HepG2 (cell line): Measurements from ENCODE around the gene MRPS34. TPM values are rescaled to one million over a fixed set of nuclear protein-coding genes. Genes with fewer than 3 reads are reported as not detected.
A peak's percentile ranks its signal among the peaks of the same experiment; 100 is the strongest.

ENCODE experiments used
- FOXA1 ChIP-seq, 2 experiments: fragments of 450-650 bp in 1 of 2; sonication (generic) in 1 of 2; formaldehyde crosslinking in 1 of 2; IDR thresholded peaks; 2 replicates each; pipeline versions ENCODE4 v1.4.0 to v1.6.1; 2016 to 2020; ENCODE audit warnings: missing genetic modification reagents in 1 of 2
- FOXP1 ChIP-seq, 2 experiments: fragments of 450-650 bp in 1 of 2; IDR thresholded peaks; 2 replicates each; pipeline ENCODE4 v1.6.1; 2017 to 2018; ENCODE audit warnings: antibody characterized with exemption in 1 of 2
- KLF12 ChIP-seq: sonication (generic); formaldehyde crosslinking; IDR thresholded peaks from 2 replicates; pipeline ENCODE4 v1.4.0; 2020; ENCODE audit warnings: missing genetic modification reagents, borderline replicate concordance
- KMT2A ChIP-seq: sonication (generic); formaldehyde crosslinking; IDR thresholded peaks from 2 replicates; pipeline ENCODE4 v1.4.0; 2020; ENCODE audit warnings: missing genetic modification reagents
- MATR3 ChIP-seq: sonication (generic); formaldehyde crosslinking; IDR thresholded peaks from 2 replicates; pipeline ENCODE4 v1.4.0; 2020; ENCODE audit warnings: missing genetic modification reagents
- SOX13 ChIP-seq, 3 experiments: fragments of 450-650 bp in 1 of 3; sonication (generic) in 1 of 3; formaldehyde crosslinking in 1 of 3; IDR thresholded peaks in 2 of 3; conservative IDR thresholded peaks in 1 of 3; 2 replicates each; pipeline versions ENCODE4 v1.5.0 to v1.6.1; 2016 to 2020; ENCODE audit warnings: antibody characterized with exemption in 1 of 3, mild to moderate bottlenecking in 1 of 3, missing compliant biosample characterization in 1 of 3, missing genetic modification reagents in 1 of 3, moderate library complexity in 1 of 3
- TCF12 ChIP-seq, 2 experiments: fragments of 450-650 bp in 1 of 2; sonication (generic) in 1 of 2; formaldehyde crosslinking in 1 of 2; IDR thresholded peaks; 2 replicates each; pipeline versions ENCODE4 v1.6.1 to v1.8.0; 2017 to 2022; ENCODE audit warnings: antibody characterized with exemption in 1 of 2, mild to moderate bottlenecking in 1 of 2, missing genetic modification reagents in 1 of 2, moderate library complexity in 1 of 2
- ZFAT ChIP-seq: sonication (generic); formaldehyde crosslinking; conservative IDR thresholded peaks from 2 replicates; pipeline ENCODE4 v1.8.1; 2023; ENCODE audit warnings: missing genetic modification reagents, inconsistent platforms
- ZNF275 ChIP-seq: sonication (generic); formaldehyde crosslinking; IDR thresholded peaks from 2 replicates; pipeline ENCODE4 v1.8.0; 2022; ENCODE audit warnings: missing genetic modification reagents, mild to moderate bottlenecking, inconsistent platforms, borderline replicate concordance
- ZNF337 ChIP-seq: sonication (generic); formaldehyde crosslinking; IDR thresholded peaks from 2 replicates; pipeline ENCODE4 v1.5.1; 2020; ENCODE audit warnings: missing genetic modification reagents, low read depth, mild to moderate bottlenecking, borderline replicate concordance
- ZNF614 ChIP-seq: IDR thresholded peaks from 2 replicates; pipeline ENCODE4 v1.6.1; 2018; ENCODE audit warnings: missing biosample characterization, missing genetic modification reagents, inconsistent platforms, borderline replicate concordance
- polyA plus RNA-seq, 8 experiments: library from polyadenylated mRNA; depleted of rRNA in 3 of 8; stranded (reverse) in 7 of 8; unstranded in 1 of 8; fragments of >200 nt; fragmentation: Illumina TruSeq in 4 of 8; extraction: Trizol in 4 of 8; gene quantifications; 2 replicates each; pipeline versions ENCODE4 v1.2.1 to v1.2.3, GENCODE V29; 2011 to 2016; ENCODE audit warnings: low read depth in 4 of 8, missing spikeins in 1 of 8, mixed read lengths in 1 of 8; ENCODE audit not compliant: insufficient read depth in 1 of 8
- total RNA-seq, 5 experiments: library from RNA; depleted of rRNA; stranded (reverse); fragments of >200 nt; fragmentation: Illumina TruSeq; extraction: Trizol; gene quantifications; 2 replicates each; pipeline ENCODE4 v1.2.3, GENCODE V29; 2016; ENCODE audit warnings: low read depth in 1 of 5
- TF ChIP-seq, protein P1 (sequence below): sonication (generic); formaldehyde crosslinking; IDR thresholded peaks from 2 replicates; pipeline ENCODE4 v1.4.0; 2020; ENCODE audit warnings: missing genetic modification reagents, borderline replicate concordance
- TF ChIP-seq, protein P2 (sequence below): sonication (generic); formaldehyde crosslinking; IDR thresholded peaks from 2 replicates; pipeline ENCODE4 v1.5.0; 2020; ENCODE audit warnings: missing genetic modification reagents
- TF ChIP-seq, protein P3 (sequence below): IDR thresholded peaks from 2 replicates; pipeline ENCODE4 v1.4.0; 2020; ENCODE audit warnings: mild to moderate bottlenecking, missing genetic modification reagents

Gene MRPS34
- total and polyA plus RNA-seq, 2 of the 13 experiments (the other 11 are each of a cell fraction or from before 2014, with no cell fraction given): 63.5 to 131 TPM

DNA sequence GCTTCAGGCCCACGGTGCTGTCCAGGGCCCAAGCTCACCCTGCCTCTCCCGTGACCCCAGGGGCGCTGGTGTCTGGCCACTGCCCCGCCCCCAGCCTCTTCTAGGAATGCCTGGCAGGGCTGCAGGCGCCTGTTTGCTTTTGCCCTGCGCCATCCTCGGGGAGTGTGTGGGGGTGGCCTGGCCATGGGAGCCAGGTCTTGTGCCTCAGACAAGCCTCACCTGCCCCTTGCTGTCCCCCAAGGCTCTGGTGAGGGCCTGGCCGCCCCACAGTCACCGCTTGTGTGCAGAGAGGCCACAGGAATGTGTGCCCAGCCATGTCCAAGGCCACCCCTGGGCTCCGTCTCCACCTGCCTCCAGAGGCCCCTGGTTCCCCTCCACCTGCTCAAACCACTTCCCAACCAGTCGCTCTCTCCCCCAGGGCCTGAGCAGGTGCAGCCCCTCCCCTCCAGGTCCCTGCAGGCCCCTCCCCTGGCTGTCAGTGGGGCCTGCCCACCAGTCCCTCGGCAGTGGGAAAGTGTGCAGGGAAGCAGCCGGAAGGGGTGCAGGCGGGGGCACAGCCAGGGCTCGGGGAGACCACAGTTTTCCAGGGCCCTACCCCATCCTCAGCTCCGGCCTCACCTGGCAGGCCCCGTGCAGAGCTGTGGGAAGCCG is 21.4 kb upstream of the MRPS34 start (continued):
- TF ChIP-seq, protein P1, sequence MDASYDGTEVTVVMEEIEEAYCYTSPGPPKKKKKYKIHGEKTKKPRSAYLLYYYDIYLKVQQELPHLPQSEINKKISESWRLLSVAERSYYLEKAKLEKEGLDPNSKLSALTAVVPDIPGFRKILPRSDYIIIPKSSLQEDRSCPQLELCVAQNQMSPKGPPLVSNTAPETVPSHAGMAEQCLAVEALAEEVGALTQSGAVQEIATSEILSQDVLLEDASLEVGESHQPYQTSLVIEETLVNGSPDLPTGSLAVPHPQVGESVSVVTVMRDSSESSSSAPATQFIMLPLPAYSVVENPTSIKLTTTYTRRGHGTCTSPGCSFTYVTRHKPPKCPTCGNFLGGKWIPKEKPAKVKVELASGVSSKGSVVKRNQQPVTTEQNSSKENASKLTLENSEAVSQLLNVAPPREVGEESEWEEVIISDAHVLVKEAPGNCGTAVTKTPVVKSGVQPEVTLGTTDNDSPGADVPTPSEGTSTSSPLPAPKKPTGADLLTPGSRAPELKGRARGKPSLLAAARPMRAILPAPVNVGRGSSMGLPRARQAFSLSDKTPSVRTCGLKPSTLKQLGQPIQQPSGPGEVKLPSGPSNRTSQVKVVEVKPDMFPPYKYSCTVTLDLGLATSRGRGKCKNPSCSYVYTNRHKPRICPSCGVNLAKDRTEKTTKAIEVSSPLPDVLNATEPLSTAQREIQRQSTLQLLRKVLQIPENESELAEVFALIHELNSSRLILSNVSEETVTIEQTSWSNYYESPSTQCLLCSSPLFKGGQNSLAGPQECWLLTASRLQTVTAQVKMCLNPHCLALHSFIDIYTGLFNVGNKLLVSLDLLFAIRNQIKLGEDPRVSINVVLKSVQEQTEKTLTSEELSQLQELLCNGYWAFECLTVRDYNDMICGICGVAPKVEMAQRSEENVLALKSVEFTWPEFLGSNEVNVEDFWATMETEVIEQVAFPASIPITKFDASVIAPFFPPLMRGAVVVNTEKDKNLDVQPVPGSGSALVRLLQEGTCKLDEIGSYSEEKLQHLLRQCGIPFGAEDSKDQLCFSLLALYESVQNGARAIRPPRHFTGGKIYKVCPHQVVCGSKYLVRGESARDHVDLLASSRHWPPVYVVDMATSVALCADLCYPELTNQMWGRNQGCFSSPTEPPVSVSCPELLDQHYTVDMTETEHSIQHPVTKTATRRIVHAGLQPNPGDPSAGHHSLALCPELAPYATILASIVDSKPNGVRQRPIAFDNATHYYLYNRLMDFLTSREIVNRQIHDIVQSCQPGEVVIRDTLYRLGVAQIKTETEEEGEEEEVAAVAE: 0 out of 2 replicates have a peak, but pooled peaks have one; percentile 31
- TF ChIP-seq ZNF275 (CRISPR knock-in tag) (no peak), SOX13 (IDR thresholded peaks at IDR 0.05) (no peak), SOX13 (CRISPR knock-in tag; conservative IDR thresholded peaks at IDR 0.05 in 1 of 2, IDR thresholded peaks at IDR 0.05 in 1 of 2) (peak in 1 of 2 experiments; percentile 45; a peak in 2 of 4 replicates), FOXA1 (IDR thresholded peaks at IDR 0.05) (no peak), FOXA1 (CRISPR knock-in tag; IDR thresholded peaks at IDR 0.05) (peak; percentile 85), ZNF337 (CRISPR knock-in tag) (no peak), KLF12 (0 out of 2 replicates have a peak, but pooled peaks have one; percentile 33), ZNF614 (CRISPR knock-in tag) (0 out of 2 replicates have a peak, but pooled peaks have one; percentile 61), ZFAT (CRISPR knock-in tag) (no peak), KMT2A (CRISPR knock-in tag) (peak; percentile 33; the same call in 1 of the 2 replicates), FOXP1 (IDR thresholded peaks at IDR 0.05) (no peak), FOXP1 (CRISPR knock-in tag; IDR thresholded peaks at IDR 0.05) (0 out of 2 replicates have a peak, but pooled peaks have one; percentile 14), TCF12 (IDR thresholded peaks at IDR 0.05) (no peak), TCF12 (CRISPR knock-in tag; IDR thresholded peaks at IDR 0.05) (peak; percentile 30; the same call in 1 of the 2 replicates), MATR3 (CRISPR knock-in tag) (no peak)
- TF ChIP-seq, protein P2, sequence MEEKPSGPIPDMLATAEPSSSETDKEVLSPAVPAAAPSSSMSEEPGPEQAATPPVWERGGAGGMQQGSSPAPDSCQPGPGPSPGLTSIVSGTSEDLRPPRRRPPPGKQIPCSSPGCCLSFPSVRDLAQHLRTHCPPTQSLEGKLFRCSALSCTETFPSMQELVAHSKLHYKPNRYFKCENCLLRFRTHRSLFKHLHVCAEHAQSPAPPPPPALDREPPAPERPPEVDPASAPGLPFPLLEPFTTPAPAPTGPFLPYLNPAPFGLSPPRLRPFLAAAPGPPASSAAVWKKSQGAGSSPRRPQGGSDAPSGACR: 0 out of 2 replicates have a peak, but pooled peaks have one; percentile 51
- TF ChIP-seq, protein P3, sequence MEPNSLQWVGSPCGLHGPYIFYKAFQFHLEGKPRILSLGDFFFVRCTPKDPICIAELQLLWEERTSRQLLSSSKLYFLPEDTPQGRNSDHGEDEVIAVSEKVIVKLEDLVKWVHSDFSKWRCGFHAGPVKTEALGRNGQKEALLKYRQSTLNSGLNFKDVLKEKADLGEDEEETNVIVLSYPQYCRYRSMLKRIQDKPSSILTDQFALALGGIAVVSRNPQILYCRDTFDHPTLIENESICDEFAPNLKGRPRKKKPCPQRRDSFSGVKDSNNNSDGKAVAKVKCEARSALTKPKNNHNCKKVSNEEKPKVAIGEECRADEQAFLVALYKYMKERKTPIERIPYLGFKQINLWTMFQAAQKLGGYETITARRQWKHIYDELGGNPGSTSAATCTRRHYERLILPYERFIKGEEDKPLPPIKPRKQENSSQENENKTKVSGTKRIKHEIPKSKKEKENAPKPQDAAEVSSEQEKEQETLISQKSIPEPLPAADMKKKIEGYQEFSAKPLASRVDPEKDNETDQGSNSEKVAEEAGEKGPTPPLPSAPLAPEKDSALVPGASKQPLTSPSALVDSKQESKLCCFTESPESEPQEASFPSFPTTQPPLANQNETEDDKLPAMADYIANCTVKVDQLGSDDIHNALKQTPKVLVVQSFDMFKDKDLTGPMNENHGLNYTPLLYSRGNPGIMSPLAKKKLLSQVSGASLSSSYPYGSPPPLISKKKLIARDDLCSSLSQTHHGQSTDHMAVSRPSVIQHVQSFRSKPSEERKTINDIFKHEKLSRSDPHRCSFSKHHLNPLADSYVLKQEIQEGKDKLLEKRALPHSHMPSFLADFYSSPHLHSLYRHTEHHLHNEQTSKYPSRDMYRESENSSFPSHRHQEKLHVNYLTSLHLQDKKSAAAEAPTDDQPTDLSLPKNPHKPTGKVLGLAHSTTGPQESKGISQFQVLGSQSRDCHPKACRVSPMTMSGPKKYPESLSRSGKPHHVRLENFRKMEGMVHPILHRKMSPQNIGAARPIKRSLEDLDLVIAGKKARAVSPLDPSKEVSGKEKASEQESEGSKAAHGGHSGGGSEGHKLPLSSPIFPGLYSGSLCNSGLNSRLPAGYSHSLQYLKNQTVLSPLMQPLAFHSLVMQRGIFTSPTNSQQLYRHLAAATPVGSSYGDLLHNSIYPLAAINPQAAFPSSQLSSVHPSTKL (CRISPR knock-in tag): peak; percentile 54
